IPS-15b (cell line): ENCODE results near the gene DAD1.
A peak's percentile ranks its signal among the peaks of the same experiment; 100 is the strongest.
"Not testable (repeated sequence)": the region's sequence is repeated elsewhere in the genome, so short reads cannot be mapped to it uniquely, and the experiment has no call there.

Source experiments
- H3K27me3 ChIP-seq: one replicate; pipeline ENCODE4 v1.6.1; 2013; ENCODE audit warnings: low read length; ENCODE audit not compliant: control insufficient read depth, insufficient read depth
- H3K36me3 ChIP-seq: one replicate; pipeline ENCODE4 v1.6.1; 2013; ENCODE audit warnings: low read length; ENCODE audit not compliant: control insufficient read depth, insufficient read depth
- H3K4me1 ChIP-seq: one replicate; pipeline ENCODE4 v1.6.1; 2013; ENCODE audit warnings: mild to moderate bottlenecking, low read length; ENCODE audit not compliant: control insufficient read depth, insufficient read depth
- H3K4me3 ChIP-seq: one replicate; pipeline ENCODE4 v1.5.1; 2013; ENCODE audit warnings: low read depth, low read length
- H3K9ac ChIP-seq: one replicate; pipeline ENCODE4 v1.6.1; 2013; ENCODE audit warnings: low read depth, mild to moderate bottlenecking, low read length
- H3K9me3 ChIP-seq: one replicate; pipeline ENCODE4 v1.6.1; 2013; ENCODE audit warnings: mild to moderate bottlenecking, low read length; ENCODE audit not compliant: control insufficient read depth, insufficient read depth

The DAD1 gene

GRCh38 chr14:22598099-22598895 is 9.3 kb upstream of the DAD1 start, which contains the start of gene ABHD4:
Gene ABHD4 (plus strand): TSS chr14:22598300. CDS start chr14:22598307, 7 bp downstream.
- Histone ChIP-seq H3K4me1 (peaks cover 11% of the 10 kb centered on the region), H3K9me3 (no peaks in the 10 kb centered on the region), H3K27me3 (no peaks in the 10 kb centered on the region), H3K9ac (peak within 1 kb of the TSS; percentile 66), H3K4me3 (peak within 1 kb of the TSS; percentile 98), H3K36me3 (peaks cover 17% of the 10 kb centered on the region)

- no peaks in the 10 kb centered on the region for H3K27me3 ChIP-seq
- H3K4me1 ChIP-seq, result peaks cover 16% of the 10 kb centered on the region
- peak overlapping the region; percentile 40 for H3K9ac ChIP-seq
- peak overlapping the region; percentile 98 for H3K4me3 ChIP-seq
- no peaks in the 10 kb centered on the region for H3K9me3 ChIP-seq
- H3K36me3 ChIP-seq, result peaks cover 11% of the 10 kb centered on the region
Observed at GRCh38 chr14:22597771-22598098, 8.7 kb upstream of the DAD1 start.

DNA sequence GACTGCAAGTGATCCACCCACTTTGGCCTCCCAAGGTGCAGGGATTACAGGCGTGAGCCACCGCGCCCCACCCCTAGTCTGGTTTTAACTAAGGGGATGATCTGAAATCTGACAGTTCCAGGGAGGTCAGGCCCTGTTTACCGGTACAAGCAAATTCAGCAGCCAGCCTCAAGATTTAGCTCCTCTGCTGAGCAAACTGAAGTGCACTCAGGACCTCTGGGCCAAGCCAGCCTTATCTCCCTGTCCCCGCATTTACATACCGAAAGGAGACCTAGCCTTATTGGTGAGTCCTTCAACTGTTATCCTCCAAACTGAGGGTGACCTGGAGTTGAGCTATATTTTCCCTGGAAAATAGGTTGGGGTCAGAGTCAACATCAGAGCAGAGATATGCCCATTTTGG is 8.2 kb upstream of the DAD1 start:
- H3K27me3 ChIP-seq, result no peaks in the 10 kb centered on the region
- H3K9ac ChIP-seq, result no peak overlapping the region
- no peaks in the 10 kb centered on the region for H3K9me3 ChIP-seq
- H3K4me1 ChIP-seq, result peaks cover 16% of the 10 kb centered on the region
- peaks cover 7% of the 10 kb centered on the region for H3K36me3 ChIP-seq
- H3K4me3 ChIP-seq, result peak overlapping the region; percentile 98

DNA sequence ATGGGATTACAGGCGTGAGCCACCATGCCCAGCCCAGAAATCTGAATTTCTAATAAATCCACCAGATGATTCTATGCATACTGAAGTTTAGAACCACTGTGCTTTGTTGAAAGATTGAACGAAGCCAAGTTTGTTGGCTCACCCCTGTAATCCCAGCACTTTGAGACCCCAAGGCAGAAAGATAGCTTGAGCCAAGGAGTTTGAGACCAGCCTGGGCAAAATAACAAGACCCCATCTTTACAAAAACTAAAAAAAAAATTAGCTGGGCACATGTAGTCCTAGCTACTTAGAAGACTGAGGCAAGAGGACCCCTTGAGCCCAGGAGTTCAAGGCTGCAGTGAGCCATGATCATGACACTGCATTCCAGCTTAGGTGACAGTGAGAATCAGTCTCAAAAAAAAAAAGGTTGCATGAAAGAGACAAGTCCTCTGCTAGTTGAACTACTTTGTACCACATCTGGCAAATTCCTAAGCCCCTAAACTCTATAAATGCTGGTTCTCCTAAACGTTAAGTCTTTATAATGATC is 7.4 kb upstream of the DAD1 start:
- H3K4me1 ChIP-seq, result peaks cover 16% of the 10 kb centered on the region

DNA sequence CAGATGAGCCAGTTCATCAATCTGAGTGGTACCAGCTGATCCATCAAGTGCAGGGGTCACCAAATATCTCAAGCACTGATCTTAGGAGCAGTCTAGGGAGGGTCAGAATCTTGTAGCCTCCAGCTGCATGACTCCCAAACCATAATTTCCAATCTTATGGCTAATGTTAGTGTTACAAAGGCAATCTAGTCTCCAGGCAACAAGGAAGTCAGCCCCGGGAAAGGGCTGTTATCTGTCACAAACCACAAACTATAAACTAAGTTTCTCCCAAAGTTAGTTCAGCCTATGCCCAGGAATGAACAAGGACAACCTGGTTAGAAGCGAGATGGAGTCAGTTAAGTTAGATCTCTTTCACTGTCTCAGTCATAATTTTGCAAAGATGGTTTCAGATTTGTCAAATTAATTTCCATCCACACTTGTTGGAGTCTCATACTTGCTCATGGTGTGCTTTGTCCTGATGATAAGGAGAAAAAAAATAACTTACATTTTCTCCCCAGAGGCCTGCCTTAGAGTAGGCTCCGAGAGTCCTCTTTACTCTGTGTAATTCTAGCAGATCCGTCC is 5.2 kb upstream of the DAD1 start:
- no peak overlapping the region for H3K9ac ChIP-seq
- peaks cover 10% of the 10 kb centered on the region for H3K4me1 ChIP-seq
- H3K9me3 ChIP-seq, result no peaks in the 10 kb centered on the region
- H3K4me3 ChIP-seq, result no peak overlapping the region
- no peaks in the 10 kb centered on the region for H3K27me3 ChIP-seq
- H3K36me3 ChIP-seq, result no peaks in the 10 kb centered on the region

More for the DNA sequence above, 7.4 kb upstream of the DAD1 start:
- H3K27me3 ChIP-seq, result no peaks in the 10 kb centered on the region
- H3K36me3 ChIP-seq, result no peaks in the 10 kb centered on the region
- no peaks in the 10 kb centered on the region for H3K9me3 ChIP-seq
- H3K4me3 ChIP-seq, result no peak overlapping the region
- H3K9ac ChIP-seq, result no peak overlapping the region

- H3K9ac ChIP-seq, result no peak overlapping the region
- H3K4me1 ChIP-seq, result peaks cover 8% of the 10 kb centered on the region
- no peaks in the 10 kb centered on the region for H3K9me3 ChIP-seq
- H3K27me3 ChIP-seq, result no peaks in the 10 kb centered on the region
- H3K36me3 ChIP-seq, result no peaks in the 10 kb centered on the region
- H3K4me3 ChIP-seq, result no peak overlapping the region
Observed at GRCh38 chr14:22593601-22594000, 4.6 kb upstream of the DAD1 start.

DNA sequence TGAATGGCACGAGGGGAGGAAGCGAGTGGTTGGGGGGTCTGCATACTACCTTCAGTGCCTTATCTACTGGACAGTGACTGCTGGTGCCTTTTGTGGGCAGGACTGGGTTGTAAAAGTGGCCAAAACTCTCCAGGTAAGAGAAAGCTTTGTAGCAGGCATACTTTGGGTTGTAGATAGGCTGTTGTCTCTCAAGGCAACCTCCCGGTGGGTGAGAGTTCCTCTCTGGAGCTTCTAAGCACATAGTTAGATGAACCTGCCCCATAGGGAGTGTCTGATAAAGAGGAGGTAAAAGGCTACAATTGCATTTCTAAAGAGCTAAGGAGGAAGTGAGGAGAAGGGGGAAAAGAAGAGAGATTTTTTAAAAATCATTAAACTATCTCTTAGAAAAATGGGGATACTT is 4.2 kb upstream of the DAD1 start:
- Histone ChIP-seq H3K9me3 (no peaks in the 10 kb centered on the region), H3K36me3 (no peaks in the 10 kb centered on the region), H3K9ac (peak overlapping the region; percentile 3), H3K27me3 (no peaks in the 10 kb centered on the region), H3K4me1 (peaks cover 8% of the 10 kb centered on the region), H3K4me3 (no peak overlapping the region)

GRCh38 chr14:22588526-22589095 is 413 bp downstream of the DAD1 start:
- H3K36me3 ChIP-seq, result no peaks in the 10 kb centered on the region
- no peaks in the 10 kb centered on the region for H3K27me3 ChIP-seq
- H3K9ac ChIP-seq, result peak overlapping the region; percentile 82
- H3K9me3 ChIP-seq, result no peaks in the 10 kb centered on the region
- peak overlapping the region; percentile 85 for H3K4me3 ChIP-seq
- H3K4me1 ChIP-seq, result peaks cover 5% of the 10 kb centered on the region

DNA sequence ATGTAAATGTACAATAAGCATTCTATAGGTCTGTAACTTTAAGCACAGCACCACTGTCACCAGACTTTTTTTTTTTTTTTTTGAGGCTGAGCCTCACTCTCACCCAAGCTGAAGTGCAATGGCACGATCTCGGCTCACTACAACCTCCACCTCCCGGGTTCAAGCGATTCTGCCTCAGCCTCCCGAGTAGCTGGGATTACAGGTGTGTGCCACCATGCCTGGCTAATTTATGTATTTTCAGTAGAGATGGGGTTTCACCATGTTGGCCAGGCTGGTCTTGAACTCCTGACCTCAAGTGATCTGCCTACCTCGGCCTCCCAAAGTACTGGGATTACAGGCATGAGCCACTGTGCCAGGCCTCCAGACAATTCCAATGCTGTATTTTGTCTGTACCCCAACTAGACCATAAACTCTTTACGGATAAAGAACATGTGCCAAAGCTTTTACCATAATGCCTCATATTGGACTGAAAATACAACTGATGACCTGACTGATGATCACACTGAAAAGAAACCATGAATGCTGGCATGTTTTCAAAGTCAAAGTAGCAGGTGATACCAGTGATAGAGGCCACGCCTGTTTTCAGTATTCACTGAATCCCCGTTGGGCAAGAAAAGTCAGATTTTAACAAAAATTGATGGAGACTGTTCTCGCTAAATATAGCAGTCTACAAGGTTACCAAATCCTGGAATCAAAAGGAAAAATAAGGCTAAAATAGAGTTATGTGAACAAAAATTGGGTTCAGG is 1.2 kb downstream of the DAD1 start:
- not testable (repeated sequence) for H3K4me1 ChIP-seq

GRCh38 chr14:22587247-22587646 is 1.8 kb downstream of the DAD1 start:
- Histone ChIP-seq H3K9me3 (no peaks in the 10 kb centered on the region), H3K4me1 (no peaks in the 10 kb centered on the region), H3K36me3 (no peaks in the 10 kb centered on the region), H3K27me3 (no peaks in the 10 kb centered on the region), H3K9ac (no peak overlapping the region), H3K4me3 (no peak overlapping the region)

More for the DNA sequence above, 1.2 kb downstream of the DAD1 start:
- not testable (repeated sequence) for H3K9me3 ChIP-seq, H3K27me3 ChIP-seq, H3K36me3 ChIP-seq
- Histone ChIP-seq H3K4me3 (peak overlapping the region; percentile 85), H3K9ac (peak overlapping the region; percentile 82)

GRCh38 chr14:22583994-22584393 is 5.0 kb downstream of the DAD1 start:
- Histone ChIP-seq H3K4me3 (no peak overlapping the region), H3K9ac (no peak overlapping the region), H3K27me3 (no peaks in the 10 kb centered on the region), H3K4me1 (no peaks in the 10 kb centered on the region), H3K36me3 (no peaks in the 10 kb centered on the region), H3K9me3 (no peaks in the 10 kb centered on the region)
